Testis (tissue), 3 donors: Measurements from ENCODE around the gene ISG15. TPM values are rescaled to one million over a fixed set of nuclear protein-coding genes. Genes with fewer than 3 reads are reported as not detected.
"Not testable (repeated sequence)": the region's sequence is repeated elsewhere in the genome, so short reads cannot be mapped to it uniquely, and the experiment has no call there.

Experiments
- DNase-seq: peaks from one replicate; pipeline ENCODE4 v3.0.0-alpha.2; 2019
- H3K27ac ChIP-seq, 2 donors: fragments of 200-600 bp; sonication (generic); one replicate each; pipeline ENCODE4 v1.5.1; 2019
- H3K27me3 ChIP-seq: fragments of 200-600 bp; sonication (generic); one replicate; pipeline ENCODE4 v1.5.1; 2019
- H3K36me3 ChIP-seq: fragments of 200-600 bp; sonication (generic); one replicate; pipeline ENCODE4 v1.5.1; 2017; ENCODE audit warnings: low read depth; ENCODE audit errors: missing control alignments
- H3K4me1 ChIP-seq: fragments of 200-600 bp; sonication (generic); one replicate; pipeline ENCODE4 v1.5.1; 2019
- H3K4me3 ChIP-seq, 2 donors: fragments of 200-600 bp; sonication (generic); one replicate each; pipeline ENCODE4 v1.5.1; 2017 to 2019
- H3K9me3 ChIP-seq: fragments of 200-600 bp; sonication (generic); one replicate; pipeline ENCODE4 v1.5.1; 2017
- POLR2A ChIP-seq: fragments of 450-650 bp; IDR thresholded peaks from one replicate; pipeline ENCODE4 v1.6.1; 2017; ENCODE audit warnings: antibody characterized with exemption, mild to moderate bottlenecking, moderate library complexity
- WGBS, 2 donors: methylation state at CpG; one replicate each; pipeline ENCODE4 v1.1.5; 2018; 5-methylcytosine and 5-hydroxymethylcytosine counted together
- intact Hi-C: fragments of 100-400 bp; cut with DNase I; formaldehyde crosslinking; loops from one replicate; pipeline ENCODE4 v1.15.1; 2023; ENCODE audit warnings: low total_unique reads
- polyA plus RNA-seq: library from polyadenylated mRNA; stranded (reverse); fragments of 350-450 nt; fragmentation: Illumina TruSeq; extraction: RNeasy Lipid Tissue Mini Kit (QIAGEN cat#74804); gene quantifications from one replicate; pipeline ENCODE4 v1.2.3, GENCODE V29; 2014; ENCODE audit warnings: low read depth, low replicate concordance; ENCODE audit not compliant: insufficient read depth
- total RNA-seq, 2 donors: library from RNA; depleted of rRNA; stranded (reverse); fragments of >200 nt; gene quantifications; one replicate each; pipeline ENCODE4 v1.2.3, GENCODE V29; 2016
- TF ChIP-seq, protein P1 (sequence below), 3 experiments: fragments of 450-650 bp in 2 of 3; fragments of 200-600 bp in 1 of 3; sonication (generic) in 1 of 3; IDR thresholded peaks; one replicate each; pipeline ENCODE4 v1.5.1; 2016 to 2019; ENCODE audit warnings: antibody characterized with exemption in 3 of 3, mild to moderate bottlenecking in 2 of 3, moderate library complexity in 1 of 3

Gene ISG15
- total and polyA plus RNA-seq, 3 donors from 2014 or later = 16.6 to 24.0 (median 22.8) TPM

DNA sequence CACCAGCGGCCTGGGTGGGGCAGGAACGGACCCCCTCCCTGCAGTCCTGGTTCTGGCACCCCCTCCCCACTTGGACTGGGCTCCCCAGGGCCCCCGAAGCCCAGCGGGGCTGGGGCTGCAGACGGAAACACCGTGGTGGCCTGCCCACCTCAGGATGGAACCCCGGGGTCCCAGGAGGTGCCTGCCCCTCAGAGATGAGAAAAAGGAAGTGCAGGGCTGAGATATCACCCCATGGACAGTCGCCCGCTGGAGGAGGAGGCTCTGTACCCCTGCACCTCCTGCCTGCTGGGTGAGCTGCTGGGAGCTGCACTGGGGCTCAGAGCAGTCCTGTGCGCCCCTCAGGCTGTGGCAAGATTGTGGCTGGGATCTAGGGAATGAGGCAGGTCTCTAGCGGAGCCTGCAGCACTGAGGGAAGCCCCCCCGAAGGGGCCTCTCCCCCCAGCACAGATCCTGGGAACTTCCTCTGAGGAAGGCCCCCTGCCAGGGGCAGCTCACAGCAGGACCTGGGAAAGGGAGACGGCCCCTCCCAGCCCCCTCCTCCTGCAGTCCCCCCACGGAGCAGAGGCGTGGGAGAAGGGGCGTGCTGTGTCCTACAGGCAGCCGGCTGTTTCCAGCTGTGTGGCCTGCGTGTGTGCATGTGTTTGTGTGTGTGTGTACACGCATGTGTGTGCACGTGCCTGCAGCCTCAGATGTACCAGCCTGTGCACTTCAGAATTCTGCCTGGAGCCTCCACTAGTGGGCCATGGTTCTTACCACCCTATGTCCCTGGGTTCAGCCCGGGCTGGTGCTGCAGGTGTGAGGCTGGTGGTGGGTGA lies 13.5 kb downstream of the ISG15 start:
- intact Hi-C loops = no loop called here
- DNase-seq = no peak
- Histone ChIP-seq H3K27me3 (no peaks in the 10 kb centered on the region), H3K9me3 (no peaks in the 10 kb centered on the region), H3K4me1 (peaks cover 8% of the 10 kb centered on the region), H3K4me3 (no peak overlapping the region), H3K36me3 (no peaks in the 10 kb centered on the region), H3K27ac (no peak overlapping the region)
- 64 to 82% methylated on average over 10 to 18 of the region's 21 CpGs for WGBS, 2 donors
- TF ChIP-seq POLR2A = no peak
- TF ChIP-seq, protein P1, sequence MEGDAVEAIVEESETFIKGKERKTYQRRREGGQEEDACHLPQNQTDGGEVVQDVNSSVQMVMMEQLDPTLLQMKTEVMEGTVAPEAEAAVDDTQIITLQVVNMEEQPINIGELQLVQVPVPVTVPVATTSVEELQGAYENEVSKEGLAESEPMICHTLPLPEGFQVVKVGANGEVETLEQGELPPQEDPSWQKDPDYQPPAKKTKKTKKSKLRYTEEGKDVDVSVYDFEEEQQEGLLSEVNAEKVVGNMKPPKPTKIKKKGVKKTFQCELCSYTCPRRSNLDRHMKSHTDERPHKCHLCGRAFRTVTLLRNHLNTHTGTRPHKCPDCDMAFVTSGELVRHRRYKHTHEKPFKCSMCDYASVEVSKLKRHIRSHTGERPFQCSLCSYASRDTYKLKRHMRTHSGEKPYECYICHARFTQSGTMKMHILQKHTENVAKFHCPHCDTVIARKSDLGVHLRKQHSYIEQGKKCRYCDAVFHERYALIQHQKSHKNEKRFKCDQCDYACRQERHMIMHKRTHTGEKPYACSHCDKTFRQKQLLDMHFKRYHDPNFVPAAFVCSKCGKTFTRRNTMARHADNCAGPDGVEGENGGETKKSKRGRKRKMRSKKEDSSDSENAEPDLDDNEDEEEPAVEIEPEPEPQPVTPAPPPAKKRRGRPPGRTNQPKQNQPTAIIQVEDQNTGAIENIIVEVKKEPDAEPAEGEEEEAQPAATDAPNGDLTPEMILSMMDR (IDR thresholded peaks at IDR 0.05) = no peak

DNA sequence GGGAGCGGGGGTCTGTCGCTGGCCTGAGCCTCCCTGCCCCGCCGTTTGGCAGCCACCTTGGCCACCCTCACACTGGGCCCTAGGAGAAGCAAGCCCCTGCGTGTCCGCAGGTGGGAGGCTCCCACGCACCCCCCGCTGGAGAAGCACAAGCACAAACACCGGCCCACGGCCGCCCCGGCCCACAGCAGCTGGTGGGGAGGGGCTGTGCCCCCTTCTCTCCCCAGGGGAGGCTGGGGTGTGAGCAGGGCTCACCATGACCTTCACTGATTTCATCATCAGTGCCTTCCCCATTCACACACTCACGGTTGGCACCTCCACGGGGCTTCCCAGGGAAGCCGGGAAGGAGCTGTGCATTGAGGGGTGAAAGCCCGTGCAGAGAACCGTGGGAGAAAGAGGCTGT lies 14.5 kb downstream of the ISG15 start:
- H3K4me1 ChIP-seq = peaks cover 15% of the 10 kb centered on the region

DNA sequence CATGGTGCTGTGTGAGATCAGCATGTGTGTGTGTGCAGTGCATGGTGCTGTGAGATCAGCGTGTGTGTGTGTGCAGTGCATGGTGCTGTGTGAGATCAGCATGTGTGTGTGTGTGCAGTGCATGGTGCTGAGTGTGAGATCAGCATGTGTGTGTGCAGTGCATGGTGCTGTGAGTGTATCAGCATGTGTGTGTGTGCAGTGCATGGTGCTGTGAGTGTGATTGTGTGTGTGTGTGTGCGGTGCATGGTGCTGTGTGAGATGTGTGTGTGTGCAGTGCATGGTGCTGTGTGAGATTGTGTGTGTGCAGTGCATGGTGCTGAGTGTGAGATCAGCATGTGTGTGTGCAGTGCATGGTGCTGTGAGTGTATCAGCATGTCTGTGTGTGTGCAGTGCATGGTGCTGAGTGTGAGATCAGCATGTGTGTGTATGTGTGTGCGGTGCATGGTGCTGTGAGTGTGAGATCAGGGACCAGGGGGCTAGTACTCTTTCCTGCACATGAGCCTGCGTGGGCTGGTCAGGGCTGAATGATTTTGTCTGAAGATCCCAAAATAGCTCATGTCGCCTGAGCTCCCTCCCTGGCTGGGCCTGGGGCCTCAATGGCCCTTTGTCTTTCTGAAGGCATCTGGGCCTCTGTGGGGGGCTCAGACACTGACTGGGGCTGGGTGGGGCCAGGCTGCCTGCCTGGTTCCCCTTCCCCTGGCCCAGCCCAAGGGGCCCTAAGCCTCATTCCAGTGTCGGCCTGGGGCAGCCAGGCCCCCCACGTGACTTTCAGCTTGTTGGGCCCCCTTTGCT lies 17.8 kb downstream of the ISG15 start:
- intact Hi-C loops, H3K27ac ChIP-seq, H3K9me3 ChIP-seq, DNase-seq, H3K27me3 ChIP-seq, H3K4me3 ChIP-seq, H3K36me3 ChIP-seq: not testable (repeated sequence)
- WGBS, 2 donors = 50 to 58% methylated on average over 3 to 6 of the region's 7 CpGs
- peaks cover 14% of the 10 kb centered on the region for H3K4me1 ChIP-seq

More for the DNA sequence above, 14.5 kb downstream of the ISG15 start:
- Histone ChIP-seq H3K27me3 (no peaks in the 10 kb centered on the region), H3K9me3 (no peaks in the 10 kb centered on the region), H3K27ac (no peak overlapping the region), H3K4me3 (no peak overlapping the region), H3K36me3 (no peaks in the 10 kb centered on the region)
- WGBS, 2 donors = 83% methylated on average over 4 to 17 of the region's 17 CpGs
- intact Hi-C loops = no loop called here
- DNase-seq = no peak
- TF ChIP-seq, protein P1 (IDR thresholded peaks at IDR 0.05) = no peak
- TF ChIP-seq POLR2A = no peak

DNA sequence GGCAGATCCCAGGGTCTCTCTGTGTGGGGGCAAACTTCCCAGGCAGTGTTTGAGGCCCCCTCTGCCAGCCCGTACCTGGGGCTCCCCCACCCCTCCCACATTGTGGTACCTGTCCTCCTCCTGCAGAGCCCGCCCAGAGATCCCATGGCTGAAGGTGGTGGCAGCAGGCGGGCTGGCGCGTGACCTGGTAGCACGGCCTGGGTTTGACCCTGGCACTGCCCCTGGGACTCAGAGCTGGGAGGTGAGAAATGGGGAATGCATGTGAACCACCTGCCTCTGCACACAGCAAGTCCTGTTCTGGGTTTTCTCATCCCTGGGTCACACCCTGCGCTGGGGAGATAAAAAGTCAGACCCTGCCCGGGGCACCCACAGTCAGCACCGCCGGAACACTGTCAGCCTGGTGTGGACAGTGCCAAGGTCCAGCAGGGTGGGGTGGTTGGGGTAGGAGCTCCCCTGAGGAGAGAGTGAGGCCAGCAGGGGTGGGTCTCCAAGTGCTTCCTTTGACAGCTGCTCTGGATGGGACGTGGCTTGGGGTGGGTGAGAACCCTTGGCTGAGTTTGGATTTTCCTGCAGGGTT lies 18.4 kb downstream of the ISG15 start:
- WGBS, 2 donors = 0 to 71% methylated on average over 1 to 11 of the region's 11 CpGs
- H3K36me3 ChIP-seq = no peaks in the 10 kb centered on the region
- intact Hi-C loops = no loop called here

More for the DNA sequence above, 18.4 kb downstream of the ISG15 start:
- H3K4me3 ChIP-seq = no peak overlapping the region
- H3K4me1 ChIP-seq = peaks cover 14% of the 10 kb centered on the region
- no peaks in the 10 kb centered on the region for H3K27me3 ChIP-seq
- no peak for TF ChIP-seq POLR2A
- TF ChIP-seq, protein P1 (IDR thresholded peaks at IDR 0.05) = no peak
- no peak for DNase-seq
- H3K27ac ChIP-seq = no peak overlapping the region
- no peaks in the 10 kb centered on the region for H3K9me3 ChIP-seq
